GM12878 (cell line): ENCODE measurements around the gene COMMD3. TPM values are rescaled to one million over a fixed set of nuclear protein-coding genes. Genes with fewer than 3 reads are reported as not detected.

Experiments used
- ATAC-seq: fragments of 200-7000 bp; cut with Tn5 transposase; 3 replicates; pipeline ENCODE4 v1.9.1; 2020; ENCODE audit warnings: mild to moderate bottlenecking, moderate library complexity
- BruUV-seq: library from RNA; stranded (reverse); fragments of 400-500 nt; replicated peaks from 2 replicates; lab custom pipeline; 2021; lab: Mats Ljungman, UMichigan
- CTCF ChIA-PET: fragments of 300-600 bp; sonication (Branson Sonifier 250); formaldehyde crosslinking; extraction: SDS; loops from one replicate; lab custom pipeline; 2021; ENCODE audit warnings: inconsistent platforms; lab: Yijun Ruan, JAX
- POLR2A ChIA-PET: fragments of 350-600 bp; formaldehyde crosslinking; extraction: SDS; loops from one replicate; lab custom pipeline; 2021; ENCODE audit warnings: inconsistent platforms; lab: Charles Lee
- RAD21 ChIA-PET: fragments of 300-600 bp; sonication (Branson Sonifier 250); formaldehyde crosslinking; loops from one replicate; lab custom pipeline; 2023; ENCODE audit warnings: antibody characterized with exemption; ENCODE audit not compliant: unreplicated experiment; lab: Charles Lee
- SMC1A ChIA-PET: fragments of 300-600 bp; sonication (Branson Sonifier 250); formaldehyde crosslinking; loops from one replicate; lab custom pipeline; 2023; ENCODE audit not compliant: unreplicated experiment, uncharacterized antibody; lab: Charles Lee
- DNase-seq: peaks from one replicate; pipeline ENCODE4 v3.0.0-alpha.2; 2011; ENCODE audit warnings: low read depth, low spot score
- FAIRE-seq: peaks from 3 replicates; lab custom pipeline; 2011; peaks lifted over from hg19 to GRCh38; lab: Jason Lieb, UNC
- H2AFZ ChIP-seq: 2 replicates; pipeline ENCODE4 v1.6.0; 2011; ENCODE audit warnings: low read depth, low read length, control low read depth; ENCODE audit not compliant: control insufficient read depth
- H3K27ac ChIP-seq: 2 replicates; pipeline ENCODE4 v1.5.1; 2011; ENCODE audit warnings: control low read depth; ENCODE audit not compliant: control insufficient read depth, insufficient read depth
- H3K27me3 ChIP-seq, 2 experiments: replicated peaks in 1 of 2; 2 replicates each; pipeline versions ENCODE4 v1.6.0 to v1.6.1; 2011; ENCODE audit warnings: low read length in 1 of 2; ENCODE audit not compliant: control insufficient read depth in 2 of 2, insufficient read depth in 2 of 2
- H3K36me3 ChIP-seq, 2 experiments: 2 replicates each; pipeline ENCODE4 v1.5.1; 2011; ENCODE audit warnings: low read length in 1 of 2; ENCODE audit not compliant: control insufficient read depth in 2 of 2, insufficient read depth in 2 of 2
- H3K4me1 ChIP-seq: 2 replicates; pipeline ENCODE4 v1.6.1; 2011; ENCODE audit warnings: mild to moderate bottlenecking, low read length, moderate library complexity, mixed read lengths; ENCODE audit not compliant: control insufficient read depth, insufficient read depth
- H3K4me2 ChIP-seq: 2 replicates; pipeline ENCODE4 v1.6.0; 2011; ENCODE audit warnings: control low read depth; ENCODE audit not compliant: control insufficient read depth, insufficient read depth
- H3K4me3 ChIP-seq: fragments of 200-600 bp; sonication (generic); 2 replicates; pipeline ENCODE4 v1.5.1; 2016
- H3K79me2 ChIP-seq: 2 replicates; pipeline ENCODE4 v1.6.0; 2011; ENCODE audit warnings: low read length; ENCODE audit not compliant: control insufficient read depth, insufficient read depth
- H3K9ac ChIP-seq: 2 replicates; pipeline ENCODE4 v1.8.0; 2011; ENCODE audit warnings: low read length, control low read depth, mixed read lengths; ENCODE audit not compliant: control insufficient read depth, insufficient read depth
- H3K9me3 ChIP-seq: replicated peaks from 3 replicates; pipeline ENCODE4 v1.5.1; 2011; ENCODE audit warnings: mild to moderate bottlenecking, low read length; ENCODE audit not compliant: control insufficient read depth, insufficient read depth
- H4K20me1 ChIP-seq: 2 replicates; pipeline ENCODE4 v1.6.0; 2011; ENCODE audit not compliant: control insufficient read depth, insufficient read depth
- CHD2 ChIP-seq: IDR thresholded peaks from 2 replicates; pipeline ENCODE4 v1.6.1; 2011; ENCODE audit warnings: low read depth, low read length, improper control_type of control experiment, borderline replicate concordance
- EED ChIP-seq: sonication (generic); IDR thresholded peaks from 2 replicates; pipeline ENCODE4 v1.6.1; 2016; ENCODE audit warnings: antibody characterized with exemption, low read depth
- NFYB ChIP-seq: IDR thresholded peaks from 2 replicates; pipeline ENCODE4 v1.6.1; 2011; ENCODE audit warnings: low read depth, mild to moderate bottlenecking, low read length, improper control_type of control experiment, moderate library complexity; ENCODE audit not compliant: insufficient read depth
- NR2C1 ChIP-seq: fragments of 450-650 bp; IDR thresholded peaks from 2 replicates; pipeline ENCODE4 v1.6.1; 2017; ENCODE audit warnings: antibody characterized with exemption, mild to moderate bottlenecking, moderate library complexity
- RAD51 ChIP-seq: fragments of 450-650 bp; IDR thresholded peaks from 2 replicates; pipeline ENCODE4 v1.6.1; 2016; ENCODE audit warnings: moderate library complexity, mild to moderate bottlenecking, inconsistent platforms
- WGBS: methylation state at CpG from one replicate; pipeline ENCODE4 v1.1.6; 2016; ENCODE audit warnings: low lambda C conversion rate; ENCODE audit not compliant: insufficient replicate concordance, insufficient coverage; ENCODE audit errors: missing lambda C conversion rate; 5-methylcytosine and 5-hydroxymethylcytosine counted together
- in situ Hi-C: fragments of 300-500 bp; cut with MboI; formaldehyde crosslinking; loops from 9 replicates; pipeline ENCODE4 v1.14.3; 2018; ENCODE audit warnings: mixed read lengths
- intact Hi-C: fragments of 100-400 bp; cut with micrococcal nuclease; formaldehyde crosslinking; loops from one replicate; pipeline ENCODE4 v1.14.2; 2022; ENCODE audit not compliant: unreplicated experiment
- polyA plus RNA-seq, 11 experiments: library from polyadenylated mRNA; depleted of rRNA in 4 of 11; unstranded in 6 of 11; stranded (reverse) in 5 of 11; fragments of >200 nt; fragmentation: Nextera tagmentation in 4 of 11; fragmentation: Illumina TruSeq in 1 of 11; extraction: Ambion mirVana in 4 of 11; extraction: Trizol in 1 of 11; gene quantifications; 1 replicate in 1 of 11; 2 replicates in 10 of 11; pipeline versions ENCODE4 v1.2.1 to v1.2.3, GENCODE V29; 2011 to 2016; ENCODE audit warnings: inconsistent platforms in 2 of 11, missing spikeins in 2 of 11, low read depth in 1 of 11
- total RNA-seq, 4 experiments: library from RNA; depleted of rRNA in 3 of 4; stranded (reverse); fragments of >200 nt in 3 of 4; fragmentation: Illumina TruSeq in 1 of 4; extraction: Trizol in 1 of 4; gene quantifications; 2 replicates each; pipeline versions ENCODE4 v1.2.1 to v1.2.3, GENCODE V29; 2013 to 2021

Gene COMMD3
- total and polyA plus RNA-seq, 10 of the 15 experiments (the other 5 are each of a cell fraction or from before 2014, with no cell fraction given): 64.5 to 248 (median 84.4) TPM

DNA sequence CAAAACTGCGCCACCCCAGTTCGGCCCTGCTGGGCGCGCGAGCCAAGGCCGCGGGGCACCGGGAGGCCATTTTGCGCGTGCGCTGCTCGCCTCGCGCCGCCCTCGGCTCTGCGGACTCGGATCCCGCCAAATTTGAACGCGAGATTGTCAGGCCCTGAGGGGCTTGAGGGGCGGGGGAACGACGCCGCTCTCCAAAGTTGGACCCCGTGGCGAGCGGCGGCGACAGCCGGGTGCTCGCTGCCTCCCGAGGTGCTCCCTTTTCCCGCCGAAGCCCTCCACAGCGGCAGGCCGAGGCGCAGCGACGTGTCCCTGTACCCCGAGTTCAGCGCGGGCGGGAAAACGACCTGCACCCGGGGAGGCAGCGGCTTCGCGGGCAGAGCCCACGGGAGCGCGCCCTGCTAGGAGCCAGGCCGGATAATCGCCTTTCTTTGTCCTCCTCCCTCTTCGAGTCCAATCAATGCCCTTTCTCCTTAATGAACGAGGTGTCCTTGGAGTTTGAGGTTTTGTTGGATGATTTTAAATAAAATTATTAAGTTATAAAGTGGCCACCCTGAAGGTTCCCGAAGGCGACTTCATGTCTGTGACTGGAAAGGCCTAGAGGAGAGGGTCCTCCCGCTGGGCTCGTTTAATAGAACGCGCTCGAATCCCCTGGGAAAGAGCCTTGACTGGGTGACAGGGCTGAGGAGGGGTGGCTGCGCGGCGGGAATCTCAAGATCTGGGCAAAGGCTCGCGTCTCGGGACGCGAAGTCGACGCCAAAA lies 18.4 kb downstream of the COMMD3 start:
- no peak for DNase-seq
- Histone ChIP-seq H3K4me1 (peaks cover 24% of the 10 kb centered on the region), H2AFZ (peak overlapping the region; percentile 90), H3K79me2 (no peaks in the 10 kb centered on the region), H3K27ac (no peak overlapping the region), H3K36me3 (peaks cover 0 to 5% of the 10 kb centered on the region in 2 experiments; a peak in 1 of 4 replicates), H3K4me3 (peak overlapping the region; percentile 61; the same call in 1 of the 2 replicates), H3K4me2 (peak overlapping the region; percentile 94), H3K9ac (no peak overlapping the region; the same call in 1 of the 2 replicates), H4K20me1 (no peaks in the 10 kb centered on the region), H3K27me3 (peaks cover 8 to 31% of the 10 kb centered on the region in 2 experiments), H3K9me3 (no peaks in the 10 kb centered on the region; the same call in 2 of the 3 replicates)
- in situ Hi-C loops (no loop called here), intact Hi-C loops (no loop called here)
- ChIA-PET POLR2A (interaction anchor here (0.6 kb wide), 2 partner anchors 376 to 872 kb away, joined by 3 to 4 read pairs; no protein-coding TSS in a partner anchor), CTCF (no interaction called here), RAD21 (interaction anchor here (0.6 kb wide), 1 partner anchor 655 kb away, joined by 5 read pairs; no protein-coding TSS in a partner anchor), SMC1A (no interaction called here)
- 87% methylated on average over 72 of the region's 73 CpGs for WGBS
- TF ChIP-seq EED: no peak
- no peak for TF ChIP-seq NR2C1
- no peak for TF ChIP-seq RAD51
- no peak for TF ChIP-seq NFYB
- no peak for TF ChIP-seq CHD2
- no peak for ATAC-seq
- FAIRE-seq: no peak
- BruUV-seq: no TSS peak
